Parathyroid adenoma (tissue), 2 donors: ENCODE data around the gene ROBO1.

Source experiments
- H2AFZ ChIP-seq: fragments of 300-600 bp; sonication (generic); one replicate; pipeline ENCODE4 v1.7.0; 2017; ENCODE audit warnings: antibody characterized with exemption, mild to moderate bottlenecking
- H3K27ac ChIP-seq: fragments of 300-600 bp; sonication (generic); one replicate; pipeline ENCODE4 v1.7.0; 2017
- H3K27me3 ChIP-seq: fragments of 300-600 bp; sonication (generic); one replicate; pipeline ENCODE4 v1.7.0; 2017; ENCODE audit warnings: low read length; ENCODE audit not compliant: control insufficient read depth, insufficient read depth
- H3K36me3 ChIP-seq: fragments of 300-600 bp; sonication (generic); one replicate; pipeline ENCODE4 v1.7.0; 2017; ENCODE audit warnings: low read length; ENCODE audit not compliant: control insufficient read depth, insufficient read depth
- H3K4me1 ChIP-seq: fragments of 300-600 bp; sonication (generic); one replicate; pipeline ENCODE4 v1.7.0; 2017; ENCODE audit warnings: control low read depth
- H3K4me2 ChIP-seq: fragments of 300-600 bp; sonication (generic); one replicate; pipeline ENCODE4 v1.7.0; 2017; ENCODE audit warnings: low read length
- H3K4me3 ChIP-seq: fragments of 300-600 bp; sonication (generic); one replicate; pipeline ENCODE4 v1.7.0; 2017; ENCODE audit warnings: low read depth, low read length
- H3K79me2 ChIP-seq: fragments of 300-600 bp; sonication (generic); one replicate; pipeline ENCODE4 v1.7.0; 2017; ENCODE audit warnings: control low read depth
- H3K9ac ChIP-seq: fragments of 300-600 bp; sonication (generic); one replicate; pipeline ENCODE4 v1.7.0; 2017; ENCODE audit warnings: mild to moderate bottlenecking
- H3K9me3 ChIP-seq: fragments of 300-600 bp; sonication (generic); one replicate; pipeline ENCODE4 v1.7.0; 2017; ENCODE audit warnings: low read length; ENCODE audit not compliant: control insufficient read depth
- TF ChIP-seq, protein P1 (sequence below): fragments of 300-600 bp; sonication (generic); IDR thresholded peaks from one replicate; pipeline ENCODE4 v1.7.0; 2017; ENCODE audit warnings: antibody characterized with exemption, mild to moderate bottlenecking
- donor health status: primary hyperparathyroidism.

ROBO1 gene

DNA sequence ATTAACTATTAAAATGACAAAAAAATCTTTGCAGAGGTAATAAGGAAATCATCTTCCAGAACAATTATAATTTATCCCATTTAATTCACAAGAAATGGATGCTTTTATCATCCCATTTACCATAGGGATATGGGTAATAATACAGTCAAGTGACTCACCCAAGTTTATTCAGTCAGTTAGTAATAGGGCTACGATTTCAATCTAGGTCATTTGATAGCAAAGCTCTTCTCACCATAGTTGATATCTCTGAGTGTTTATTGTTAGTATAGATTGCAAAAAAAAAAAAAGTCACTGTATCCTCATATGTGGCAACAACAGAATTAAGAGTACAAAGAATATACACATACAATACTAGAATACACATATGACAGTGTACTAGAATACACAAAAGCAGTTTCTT is 797.1 kb downstream of the ROBO1 start:
- TF ChIP-seq, protein P1, sequence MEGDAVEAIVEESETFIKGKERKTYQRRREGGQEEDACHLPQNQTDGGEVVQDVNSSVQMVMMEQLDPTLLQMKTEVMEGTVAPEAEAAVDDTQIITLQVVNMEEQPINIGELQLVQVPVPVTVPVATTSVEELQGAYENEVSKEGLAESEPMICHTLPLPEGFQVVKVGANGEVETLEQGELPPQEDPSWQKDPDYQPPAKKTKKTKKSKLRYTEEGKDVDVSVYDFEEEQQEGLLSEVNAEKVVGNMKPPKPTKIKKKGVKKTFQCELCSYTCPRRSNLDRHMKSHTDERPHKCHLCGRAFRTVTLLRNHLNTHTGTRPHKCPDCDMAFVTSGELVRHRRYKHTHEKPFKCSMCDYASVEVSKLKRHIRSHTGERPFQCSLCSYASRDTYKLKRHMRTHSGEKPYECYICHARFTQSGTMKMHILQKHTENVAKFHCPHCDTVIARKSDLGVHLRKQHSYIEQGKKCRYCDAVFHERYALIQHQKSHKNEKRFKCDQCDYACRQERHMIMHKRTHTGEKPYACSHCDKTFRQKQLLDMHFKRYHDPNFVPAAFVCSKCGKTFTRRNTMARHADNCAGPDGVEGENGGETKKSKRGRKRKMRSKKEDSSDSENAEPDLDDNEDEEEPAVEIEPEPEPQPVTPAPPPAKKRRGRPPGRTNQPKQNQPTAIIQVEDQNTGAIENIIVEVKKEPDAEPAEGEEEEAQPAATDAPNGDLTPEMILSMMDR = no peak
- no peaks in the 10 kb centered on the region for H3K79me2 ChIP-seq
- no peak overlapping the region for H3K27ac ChIP-seq
- no peak overlapping the region for H2AFZ ChIP-seq
- H3K36me3 ChIP-seq = no peaks in the 10 kb centered on the region
- no peaks in the 10 kb centered on the region for H3K4me1 ChIP-seq
- no peak overlapping the region for H3K9ac ChIP-seq
- no peaks in the 10 kb centered on the region for H3K27me3 ChIP-seq
- no peaks in the 10 kb centered on the region for H3K9me3 ChIP-seq
- no peak overlapping the region for H3K4me3 ChIP-seq
- H3K4me2 ChIP-seq = no peak overlapping the region

DNA sequence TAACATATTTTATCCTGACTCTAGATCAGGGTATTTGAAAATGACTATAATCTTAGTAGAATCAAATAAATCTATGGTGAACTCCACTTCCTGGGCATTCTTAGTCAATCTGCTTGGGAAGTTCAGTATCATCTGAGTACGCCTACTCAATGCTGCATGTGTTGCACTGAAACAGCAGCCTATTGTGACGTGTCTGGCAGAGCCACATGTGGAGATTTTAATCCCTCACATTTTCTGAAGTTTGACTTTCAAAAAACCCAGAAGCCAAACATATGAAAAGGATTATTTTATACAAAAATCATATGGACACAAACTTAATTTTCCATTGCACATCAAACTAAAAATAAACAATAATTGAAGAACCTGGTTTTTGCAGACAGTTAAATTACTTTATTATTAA is 798.3 kb downstream of the ROBO1 start:
- H3K36me3 ChIP-seq = no peaks in the 10 kb centered on the region
- no peak overlapping the region for H2AFZ ChIP-seq
- no peak overlapping the region for H3K4me3 ChIP-seq
- TF ChIP-seq, protein P1 = no peak
- no peaks in the 10 kb centered on the region for H3K4me1 ChIP-seq
- H3K27me3 ChIP-seq = no peaks in the 10 kb centered on the region
- H3K4me2 ChIP-seq = no peak overlapping the region
- no peak overlapping the region for H3K9ac ChIP-seq
- H3K27ac ChIP-seq = no peak overlapping the region
- H3K79me2 ChIP-seq = no peaks in the 10 kb centered on the region
- H3K9me3 ChIP-seq = no peaks in the 10 kb centered on the region

- no peaks in the 10 kb centered on the region for H3K4me1 ChIP-seq
- no peak overlapping the region for H3K4me2 ChIP-seq
- no peaks in the 10 kb centered on the region for H3K79me2 ChIP-seq
- no peak overlapping the region for H3K4me3 ChIP-seq
- H2AFZ ChIP-seq = no peak overlapping the region
- no peak overlapping the region for H3K27ac ChIP-seq
- no peaks in the 10 kb centered on the region for H3K36me3 ChIP-seq
- TF ChIP-seq, protein P1 = no peak
- H3K9me3 ChIP-seq = no peaks in the 10 kb centered on the region
- no peaks in the 10 kb centered on the region for H3K27me3 ChIP-seq
- H3K9ac ChIP-seq = no peak overlapping the region
Observed at GRCh38 chr3:78967061-78967460, 800.7 kb downstream of the ROBO1 start.

- H3K9me3 ChIP-seq = no peaks in the 10 kb centered on the region
- no peaks in the 10 kb centered on the region for H3K79me2 ChIP-seq
- no peaks in the 10 kb centered on the region for H3K27me3 ChIP-seq
- no peak overlapping the region for H3K4me3 ChIP-seq
- H3K36me3 ChIP-seq = no peaks in the 10 kb centered on the region
- no peak overlapping the region for H3K27ac ChIP-seq
- H2AFZ ChIP-seq = no peak overlapping the region
- TF ChIP-seq, protein P1 = no peak
- no peak overlapping the region for H3K9ac ChIP-seq
- H3K4me1 ChIP-seq = no peaks in the 10 kb centered on the region
- H3K4me2 ChIP-seq = no peak overlapping the region
Observed at GRCh38 chr3:78963771-78964170, 804.0 kb downstream of the ROBO1 start.

GRCh38 chr3:78957456-78957855 is 810.3 kb downstream of the ROBO1 start:
- H3K36me3 ChIP-seq = no peaks in the 10 kb centered on the region
- H3K9ac ChIP-seq = no peak overlapping the region
- TF ChIP-seq, protein P1 = no peak
- no peaks in the 10 kb centered on the region for H3K4me1 ChIP-seq
- no peak overlapping the region for H3K4me3 ChIP-seq
- H3K9me3 ChIP-seq = no peaks in the 10 kb centered on the region
- H3K4me2 ChIP-seq = no peak overlapping the region
- no peak overlapping the region for H2AFZ ChIP-seq
- no peaks in the 10 kb centered on the region for H3K79me2 ChIP-seq
- no peaks in the 10 kb centered on the region for H3K27me3 ChIP-seq
- no peak overlapping the region for H3K27ac ChIP-seq
